IMR-90 (cell line): ENCODE measurements around the gene PIP4P1. TPM values are rescaled to one million over a fixed set of nuclear protein-coding genes. Genes with fewer than 3 reads are reported as not detected.

Experiments used
- ATAC-seq: fragments of 200-7000 bp; cut with Tn5 transposase; 2 replicates; pipeline ENCODE4 v1.9.1; 2020; ENCODE audit warnings: low read depth, mild to moderate bottlenecking, moderate library complexity
- BruUV-seq: library from RNA; stranded (reverse); fragments of 400-500 nt; replicated peaks from 2 replicates; lab custom pipeline; 2021; lab: Mats Ljungman, UMichigan
- CTCF ChIA-PET: fragments of 300-600 bp; formaldehyde crosslinking; extraction: SDS; loops from one replicate; lab custom pipeline; 2021; ENCODE audit warnings: antibody characterized with exemption; lab: Yijun Ruan, JAX
- POLR2A ChIA-PET: fragments of 300-600 bp; sonication (Branson Sonifier 250); formaldehyde crosslinking; loops from one replicate; lab custom pipeline; 2022; ENCODE audit warnings: antibody characterized with exemption; ENCODE audit not compliant: unreplicated experiment; lab: Charles Lee
- DNase-seq: peaks from one replicate; pipeline ENCODE4 v3.0.0; 2013
- H2AFZ ChIP-seq: replicated peaks from 2 replicates; pipeline ENCODE3; 2013; ENCODE audit warnings: low read length, mild to moderate bottlenecking; ENCODE audit not compliant: poor library complexity
- H2AK5ac ChIP-seq: 2 replicates; pipeline ENCODE4 v1.6.1; 2013; ENCODE audit warnings: low read depth, low read length, inconsistent platforms
- H2AK9ac ChIP-seq: replicated peaks from 2 replicates; pipeline ENCODE3; 2013; ENCODE audit warnings: mild to moderate bottlenecking, low read depth, low read length, moderate library complexity; ENCODE audit not compliant: poor library complexity
- H2BK120ac ChIP-seq: 2 replicates; pipeline ENCODE4 v1.6.1; 2013; ENCODE audit warnings: low read depth, low read length, inconsistent platforms
- H2BK15ac ChIP-seq: 3 replicates; pipeline ENCODE4 v1.6.1; 2013; ENCODE audit warnings: low read depth, low read length, inconsistent platforms
- H2BK20ac ChIP-seq: 2 replicates; pipeline ENCODE4 v1.6.1; 2013; ENCODE audit warnings: low read depth, mild to moderate bottlenecking, inconsistent platforms, low read length, moderate library complexity
- H2BK5ac ChIP-seq: 2 replicates; pipeline ENCODE4 v1.6.1; 2013; ENCODE audit warnings: mild to moderate bottlenecking, low read depth, low read length, inconsistent platforms; ENCODE audit not compliant: poor library complexity, severe bottlenecking
- H3K14ac ChIP-seq: replicated peaks from 2 replicates; pipeline ENCODE4 v1.6.1; 2013; ENCODE audit warnings: low read depth, low read length, inconsistent platforms
- H3K18ac ChIP-seq: 2 replicates; pipeline ENCODE4 v1.6.1; 2013; ENCODE audit warnings: low read depth, low read length, control low read depth
- H3K23ac ChIP-seq: 2 replicates; pipeline ENCODE4 v1.6.1; 2013; ENCODE audit warnings: low read depth, low read length, inconsistent platforms
- H3K27ac ChIP-seq: 2 replicates; pipeline ENCODE4 v1.5.1; 2013; ENCODE audit warnings: mild to moderate bottlenecking, control low read depth, low read length; ENCODE audit not compliant: insufficient read depth
- H3K27me3 ChIP-seq: 2 replicates; pipeline ENCODE4 v1.6.1; 2013; ENCODE audit warnings: low read length; ENCODE audit not compliant: control insufficient read depth, insufficient read depth
- H3K36me3 ChIP-seq: 2 replicates; pipeline ENCODE4 v1.6.1; 2013; ENCODE audit warnings: low read length, mixed read lengths; ENCODE audit not compliant: control insufficient read depth, insufficient read depth
- H3K4ac ChIP-seq: 2 replicates; pipeline ENCODE4 v1.6.1; 2013; ENCODE audit warnings: low read depth, low read length, inconsistent platforms
- H3K4me1 ChIP-seq: 2 replicates; pipeline ENCODE4 v1.6.1; 2013; ENCODE audit warnings: low read length, mixed read lengths; ENCODE audit not compliant: control insufficient read depth, insufficient read depth
- H3K4me2 ChIP-seq: 2 replicates; pipeline ENCODE4 v1.6.1; 2013; ENCODE audit warnings: low read depth, mild to moderate bottlenecking, control low read depth, low read length, moderate library complexity
- H3K4me3 ChIP-seq: 2 replicates; pipeline ENCODE4 v1.5.1; 2013; ENCODE audit warnings: low read depth, mild to moderate bottlenecking, control low read depth, low read length, moderate library complexity; ENCODE audit not compliant: insufficient read depth
- H3K56ac ChIP-seq: 2 replicates; pipeline ENCODE4 v1.6.1; 2013; ENCODE audit warnings: low read length, inconsistent platforms; ENCODE audit not compliant: insufficient read depth; ENCODE audit errors: extremely low read depth
- H3K79me1 ChIP-seq, 2 experiments: 2 replicates each; pipeline ENCODE4 v1.6.1; 2013; ENCODE audit warnings: low read length in 2 of 2, inconsistent platforms in 1 of 2, low read depth in 1 of 2
- H3K9ac ChIP-seq: 2 replicates; pipeline ENCODE4 v1.6.1; 2013; ENCODE audit warnings: low read depth, low read length, control low read depth
- H3K9me1 ChIP-seq: 2 replicates; pipeline ENCODE4 v1.6.1; 2013; ENCODE audit warnings: low read length, inconsistent platforms; ENCODE audit not compliant: insufficient read depth
- H3K9me3 ChIP-seq: 2 replicates; pipeline ENCODE4 v1.6.1; 2013; ENCODE audit warnings: low read length; ENCODE audit not compliant: control insufficient read depth, insufficient read depth
- H4K20me1 ChIP-seq: 2 replicates; pipeline ENCODE4 v1.6.1; 2013; ENCODE audit warnings: low read length, inconsistent platforms; ENCODE audit not compliant: insufficient read depth
- H4K5ac ChIP-seq: 2 replicates; pipeline ENCODE4 v1.6.1; 2013; ENCODE audit warnings: mild to moderate bottlenecking, low read depth, low read length, control low read depth
- H4K8ac ChIP-seq, 2 experiments: 2 replicates each; pipeline ENCODE4 v1.6.1; 2013; ENCODE audit warnings: low read depth in 2 of 2, low read length in 2 of 2, control low read depth in 1 of 2, inconsistent platforms in 1 of 2
- H4K91ac ChIP-seq: 2 replicates; pipeline ENCODE4 v1.6.1; 2013; ENCODE audit warnings: low read depth, low read length, inconsistent platforms; ENCODE audit not compliant: insufficient read depth
- BHLHE40 ChIP-seq: fragments of 150-350 bp; IDR thresholded peaks from 2 replicates; pipeline ENCODE4 v1.6.1; 2016; ENCODE audit warnings: mild to moderate bottlenecking, low read depth, low read length
- CEBPB ChIP-seq: IDR thresholded peaks from 2 replicates; pipeline ENCODE4 v1.6.1; 2012; ENCODE audit warnings: low read depth, low read length, improper control_type of control experiment
- MAFK ChIP-seq: IDR thresholded peaks from 2 replicates; pipeline ENCODE4 v1.6.1; 2012; ENCODE audit warnings: low read depth, low read length, improper control_type of control experiment
- MAZ ChIP-seq: IDR thresholded peaks from 2 replicates; pipeline ENCODE4 v1.6.1; 2012; ENCODE audit warnings: low read depth, mild to moderate bottlenecking, low read length, improper control_type of control experiment, moderate library complexity, borderline replicate concordance
- WGBS, 2 experiments: methylation state at CpG; one replicate each; pipeline versions ENCODE4 v1.1.5 to v1.1.7; 2013; ENCODE audit warnings: missing lambda C conversion rate in 2 of 2; ENCODE audit not compliant: insufficient read length in 1 of 2; ENCODE audit errors: extremely low coverage in 2 of 2; 5-methylcytosine and 5-hydroxymethylcytosine counted together
- dilution Hi-C: fragments of 300-500 bp; cut with HindIII; formaldehyde crosslinking; loops from one replicate; pipeline ENCODE4 v1.14.3; 2018; ENCODE audit warnings: low sequenced_read_pairs; ENCODE audit not compliant: unreplicated experiment
- in situ Hi-C: fragments of 300-500 bp; cut with MboI; formaldehyde crosslinking; loops from 3 replicates; pipeline ENCODE4 v1.14.3; 2019; ENCODE audit warnings: low sequenced_read_pairs, inconsistent platforms, mixed read lengths
- intact Hi-C: fragments of 100-400 bp; cut with micrococcal nuclease; formaldehyde crosslinking; loops from 2 replicates; pipeline ENCODE4 v1.10.0; 2022
- polyA plus RNA-seq, 3 experiments: library from polyadenylated mRNA; depleted of rRNA; stranded (reverse); fragments of >200 nt; gene quantifications; 2 replicates each; pipeline ENCODE4 v1.2.3, GENCODE V29; 2012; ENCODE audit warnings: low replicate concordance in 1 of 3
- total RNA-seq: library from RNA; depleted of rRNA; stranded (reverse); fragments of >200 nt; gene quantifications from 2 replicates; pipeline ENCODE4 v1.2.3, GENCODE V29; 2012

Gene PIP4P1
- total and polyA plus RNA-seq, 2 of the 4 experiments (the other 2 are of a cell fraction): 15.2 to 27.8 TPM

DNA sequence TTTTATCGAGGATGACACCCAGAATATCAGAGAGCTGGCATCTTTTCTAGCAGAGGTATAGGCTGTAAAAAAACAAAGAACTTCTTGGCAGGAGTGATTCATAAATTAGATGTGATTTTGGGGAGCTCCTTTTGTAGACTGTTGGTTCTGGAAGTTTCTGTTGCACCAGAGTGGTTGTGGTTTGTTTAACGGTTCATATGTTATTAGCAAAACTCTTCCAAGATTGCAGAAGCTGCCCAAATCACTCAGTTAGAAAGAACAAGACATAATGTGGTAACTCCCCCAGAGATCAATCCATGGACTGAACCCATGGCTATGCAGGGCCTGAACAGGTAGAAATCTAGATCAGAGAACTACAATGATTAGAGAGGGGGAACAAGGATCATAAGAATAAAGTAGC is 37.4 kb upstream of the PIP4P1 start:
- Histone ChIP-seq H3K36me3 (no peaks in the 10 kb centered on the region), H2BK20ac (no peak overlapping the region), H3K27me3 (no peaks in the 10 kb centered on the region), H3K9me1 (no peaks in the 10 kb centered on the region), H3K4me1 (no peaks in the 10 kb centered on the region; the same call in 1 of the 2 replicates), H2BK120ac (no peak overlapping the region), H3K4ac (no peak overlapping the region), H4K8ac (no peak overlapping the region), H4K91ac (no peak overlapping the region), H3K27ac (no peak overlapping the region), H2AFZ (no peak overlapping the region), H3K56ac (no peak overlapping the region), H3K9ac (no peak overlapping the region), H3K18ac (no peak overlapping the region), H3K79me1 (no peaks in the 10 kb centered on the region), H2AK9ac (no peak overlapping the region), H3K4me3 (no peak overlapping the region), H3K14ac (no peak overlapping the region), H3K9me3 (no peaks in the 10 kb centered on the region), H4K20me1 (no peaks in the 10 kb centered on the region), H2AK5ac (no peak overlapping the region), H2BK5ac (no peak overlapping the region), H4K5ac (no peak overlapping the region), H3K4me2 (no peak overlapping the region), H2BK15ac (no peak overlapping the region), H3K23ac (no peak overlapping the region)
- ChIA-PET POLR2A (no interaction called here), CTCF (no interaction called here)
- in situ Hi-C loops: no loop called here
- intact Hi-C loops: no loop called here
- TF ChIP-seq CEBPB (no peak), MAFK (no peak), BHLHE40 (no peak), MAZ (no peak)
- dilution Hi-C loops: no loop called here
- DNase-seq (no peak), ATAC-seq (no peak)
- WGBS, 2 experiments: no CpG with 5 or more reads among the region's 2 CpGs
- BruUV-seq: no TSS peak
